Epidermal melanocyte (primary cell): ENCODE measurements around the gene ZNF850.
"Not testable (repeated sequence)": the region's sequence is repeated elsewhere in the genome, so short reads cannot be mapped to it uniquely, and the experiment has no call there.

Experiments
- DNase-seq: peaks from one replicate; pipeline ENCODE4 v3.0.0; 2011; ENCODE audit warnings: low spot score; ENCODE audit not compliant: insufficient read length

Gene ZNF850

GRCh38 chr19:36772311-36773222 is at the start of gene ZNF850:
TSS of gene ZNF850 (minus strand) at chr19:36772807. CDS start at chr19:36762606, 10,201 bp downstream.
- DNase-seq: peak; percentile 97

- DNase-seq: no peak
Measured at GRCh38 chr19:36821758-36822157, 49.2 kb upstream of the ZNF850 start.

GRCh38 chr19:36819130-36819630 is 46.6 kb upstream of the ZNF850 start:
- DNase-seq: no peak

- no peak for DNase-seq
Measured at GRCh38 chr19:36807029-36807428, 34.4 kb upstream of the ZNF850 start.

- DNase-seq: no peak
Measured at GRCh38 chr19:36805364-36805763, 32.8 kb upstream of the ZNF850 start.

- DNase-seq: no peak
Measured at GRCh38 chr19:36797786-36798108, 25.1 kb upstream of the ZNF850 start.

- DNase-seq: no peak
Measured at GRCh38 chr19:36796714-36796992, 24.0 kb upstream of the ZNF850 start.

- not testable (repeated sequence) for DNase-seq
Measured at GRCh38 chr19:36791420-36792141, 19.0 kb upstream of the ZNF850 start.

GRCh38 chr19:36775768-36776167 is 3.2 kb upstream of the ZNF850 start:
- DNase-seq: no peak

GRCh38 chr19:36773223-36773579 is 594 bp upstream of the ZNF850 start:
- DNase-seq: no peak

GRCh38 chr19:36771261-36772231 is 1.1 kb downstream of the ZNF850 start:
- no peak for DNase-seq

- DNase-seq: no peak
Measured at GRCh38 chr19:36750066-36750691, 22.4 kb downstream of the ZNF850 start.

GRCh38 chr19:36749613-36750012 is 23.0 kb downstream of the ZNF850 start:
- DNase-seq: not testable (repeated sequence)

GRCh38 chr19:36748431-36749275 is 24.0 kb downstream of the ZNF850 start:
- DNase-seq: no peak

- DNase-seq: no peak
Measured at GRCh38 chr19:36747750-36748149, 24.9 kb downstream of the ZNF850 start.

- no peak for DNase-seq
Measured at GRCh38 chr19:36745870-36746269, 26.7 kb downstream of the ZNF850 start.

- not testable (repeated sequence) for DNase-seq
Measured at GRCh38 chr19:36736166-36736565, 36.4 kb downstream of the ZNF850 start.

- no peak for DNase-seq
Measured at GRCh38 chr19:36719687-36720556, 52.7 kb downstream of the ZNF850 start.

- DNase-seq: no peak
Measured at GRCh38 chr19:36709423-36709822, 63.2 kb downstream of the ZNF850 start.
